ENCODE results near the gene PODN.

Gene PODN

DNA sequence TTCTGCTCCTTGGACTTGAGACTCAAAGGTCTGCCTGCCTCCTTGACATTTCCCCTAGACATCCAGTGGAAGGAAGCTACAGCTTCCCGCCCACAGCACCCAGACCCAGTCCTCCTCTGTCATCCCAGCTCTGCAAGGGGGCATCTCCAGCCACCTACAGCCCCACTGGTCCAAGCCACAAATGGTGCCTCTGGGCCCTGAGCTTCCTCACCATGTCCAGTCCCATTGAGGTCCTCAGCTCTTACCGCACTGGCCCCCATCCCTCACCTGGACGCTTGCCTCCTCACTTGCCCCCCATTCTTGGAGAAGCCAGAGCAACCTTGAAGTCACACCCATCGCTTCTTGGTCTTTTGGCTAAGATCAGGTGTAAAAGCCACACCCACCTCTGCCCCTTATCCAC is 13.2 kb downstream of the PODN start:
- no peak for DNase-seq

DNA sequence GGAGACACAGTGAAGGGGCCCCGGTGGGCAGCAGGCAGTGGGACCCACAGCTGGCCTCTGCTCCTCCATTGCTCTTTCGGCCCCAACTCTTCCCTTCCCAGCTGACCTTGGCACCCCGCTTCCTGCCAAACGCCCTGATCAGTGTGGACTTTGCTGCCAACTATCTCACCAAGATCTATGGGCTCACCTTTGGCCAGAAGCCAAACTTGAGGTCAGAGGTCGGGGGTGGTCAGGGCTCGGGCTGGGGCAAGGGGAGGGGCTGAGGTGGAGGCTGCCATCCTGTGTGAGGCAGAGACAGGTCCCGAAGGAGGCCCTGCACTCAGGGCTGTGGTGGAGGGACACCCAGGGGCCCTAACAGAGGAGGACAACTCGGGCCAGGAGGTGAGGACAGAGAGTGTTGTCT is 13.7 kb downstream of the PODN start:
- no peak for DNase-seq

DNA sequence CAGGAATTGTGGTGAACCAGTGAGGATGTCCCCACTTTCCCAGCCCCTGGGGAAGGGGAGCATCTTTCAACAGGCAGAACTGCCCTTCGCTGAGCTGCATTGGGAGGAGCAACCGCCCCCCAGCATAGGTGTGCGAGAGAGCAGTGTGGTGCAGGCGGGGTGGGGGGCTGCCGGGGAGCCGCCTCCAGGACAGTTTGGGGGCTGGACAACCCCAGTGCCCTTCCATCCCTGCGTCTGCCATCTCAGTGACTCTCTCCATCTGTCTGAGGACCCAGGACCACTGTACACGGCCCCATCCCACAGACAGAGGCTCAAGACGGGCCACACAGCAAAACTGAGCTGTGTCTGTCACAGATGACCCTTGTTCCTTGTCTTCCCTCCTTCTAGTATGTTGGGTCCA is 14.2 kb downstream of the PODN start:
- no peak for DNase-seq

DNA sequence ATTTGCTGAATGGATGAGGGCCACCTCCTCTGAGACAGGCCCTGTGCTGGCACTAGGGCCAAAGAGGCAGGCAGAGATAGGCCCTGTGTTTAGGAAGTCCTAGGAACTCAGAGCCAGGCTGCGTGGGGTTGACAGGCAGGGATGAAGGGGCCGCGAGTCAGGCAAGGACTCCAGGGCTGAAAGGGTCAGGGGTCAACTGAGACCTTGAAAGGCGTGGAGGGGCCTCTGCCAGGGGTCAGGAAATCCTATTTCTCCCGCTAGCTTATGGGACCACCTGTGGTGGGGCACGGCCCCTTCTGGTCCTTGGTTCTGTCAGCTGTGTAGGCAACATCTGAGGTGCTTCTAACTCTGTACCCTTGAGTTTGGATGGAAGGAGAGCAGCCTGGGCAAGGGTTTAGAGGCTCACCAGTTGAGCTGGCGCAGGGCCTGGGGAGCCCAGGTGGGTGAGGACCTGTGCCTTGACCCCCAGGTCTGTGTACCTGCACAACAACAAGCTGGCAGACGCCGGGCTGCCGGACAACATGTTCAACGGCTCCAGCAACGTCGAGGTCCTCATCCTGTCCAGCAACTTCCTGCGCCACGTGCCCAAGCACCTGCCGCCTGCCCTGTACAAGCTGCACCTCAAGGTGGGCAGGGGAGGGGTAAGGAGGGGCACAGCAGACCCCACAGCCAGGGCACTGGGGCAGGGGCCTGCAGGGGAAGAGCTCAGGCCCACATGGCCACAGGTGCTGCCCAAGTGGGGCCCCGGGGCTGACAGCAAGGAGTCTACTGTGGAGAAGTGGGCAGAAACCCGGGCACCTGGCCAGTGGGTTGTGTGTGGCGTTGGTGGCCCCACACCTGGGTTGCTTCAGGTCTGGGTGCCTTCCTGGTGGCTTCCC is 14.9 kb downstream of the PODN start:
- no peak for DNase-seq

DNA sequence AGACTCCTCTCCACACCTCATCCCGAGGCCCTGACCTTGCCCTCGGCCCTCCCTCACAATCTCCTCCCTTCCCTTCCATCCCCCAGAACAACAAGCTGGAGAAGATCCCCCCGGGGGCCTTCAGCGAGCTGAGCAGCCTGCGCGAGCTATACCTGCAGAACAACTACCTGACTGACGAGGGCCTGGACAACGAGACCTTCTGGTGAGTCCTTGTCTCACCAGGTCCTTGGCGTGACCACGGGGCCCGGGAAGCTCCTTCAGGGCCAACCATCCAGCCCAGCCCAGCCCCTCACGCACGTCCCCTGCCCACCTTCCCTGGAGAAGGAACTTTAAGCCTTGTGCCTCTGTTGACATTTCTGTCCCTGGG is 15.6 kb downstream of the PODN start:
- no peak for DNase-seq

DNA sequence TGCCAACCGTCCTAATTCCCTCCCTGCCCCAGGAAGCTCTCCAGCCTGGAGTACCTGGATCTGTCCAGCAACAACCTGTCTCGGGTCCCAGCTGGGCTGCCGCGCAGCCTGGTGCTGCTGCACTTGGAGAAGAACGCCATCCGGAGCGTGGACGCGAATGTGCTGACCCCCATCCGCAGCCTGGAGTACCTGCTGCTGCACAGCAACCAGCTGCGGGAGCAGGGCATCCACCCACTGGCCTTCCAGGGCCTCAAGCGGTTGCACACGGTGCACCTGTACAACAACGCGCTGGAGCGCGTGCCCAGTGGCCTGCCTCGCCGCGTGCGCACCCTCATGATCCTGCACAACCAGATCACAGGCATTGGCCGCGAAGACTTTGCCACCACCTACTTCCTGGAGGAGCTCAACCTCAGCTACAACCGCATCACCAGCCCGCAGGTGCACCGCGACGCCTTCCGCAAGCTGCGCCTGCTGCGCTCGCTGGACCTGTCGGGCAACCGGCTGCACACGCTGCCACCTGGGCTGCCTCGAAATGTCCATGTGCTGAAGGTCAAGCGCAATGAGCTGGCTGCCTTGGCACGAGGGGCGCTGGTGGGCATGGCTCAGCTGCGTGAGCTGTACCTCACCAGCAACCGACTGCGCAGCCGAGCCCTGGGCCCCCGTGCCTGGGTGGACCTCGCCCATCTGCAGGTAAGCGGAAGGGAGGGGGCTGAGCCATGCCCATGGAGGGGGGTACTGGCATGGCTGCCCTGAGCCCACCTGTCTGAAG is 16.5 kb downstream of the PODN start:
- no peak for DNase-seq

DNA sequence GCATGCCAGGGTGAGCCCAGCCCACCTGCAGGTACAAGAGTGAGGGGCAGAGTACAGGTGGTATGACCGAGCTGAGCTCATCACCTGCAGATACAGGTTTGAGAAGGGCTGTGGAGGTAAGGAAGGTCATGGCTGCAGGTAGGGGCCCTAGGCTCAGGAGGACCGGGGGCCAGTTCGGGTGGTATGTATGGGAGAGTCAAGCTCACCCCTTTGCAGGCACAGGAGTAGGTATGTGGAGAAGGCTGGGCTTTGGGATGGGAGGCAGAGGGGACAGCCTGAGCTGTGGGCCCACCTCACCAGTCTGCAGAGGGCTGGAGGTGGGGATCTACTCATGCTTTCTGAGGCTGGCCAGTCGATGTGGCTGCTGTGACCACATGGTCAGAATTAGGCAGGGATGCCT is 17.2 kb downstream of the PODN start:
- no peak for DNase-seq

DNA sequence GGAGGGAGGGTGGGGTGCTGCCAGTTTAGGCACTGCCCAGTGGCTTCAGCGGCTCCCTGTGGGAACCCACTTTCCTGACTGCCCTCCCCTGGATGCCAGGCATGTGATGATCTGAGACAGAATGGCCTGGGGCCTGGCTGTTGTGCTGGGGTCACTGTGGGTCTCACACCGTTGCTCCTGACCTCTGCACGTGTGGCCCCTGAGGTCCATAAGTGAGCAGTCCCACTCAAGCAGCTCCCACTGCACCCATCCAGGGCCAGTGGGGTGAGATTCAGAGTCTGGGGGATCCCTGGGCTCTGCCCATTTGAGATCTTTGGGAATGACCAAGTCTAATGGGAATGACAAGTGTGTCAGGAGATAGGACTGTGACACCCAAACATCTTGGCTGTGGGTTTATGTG is 18.0 kb downstream of the PODN start:
- no peak for DNase-seq

DNA sequence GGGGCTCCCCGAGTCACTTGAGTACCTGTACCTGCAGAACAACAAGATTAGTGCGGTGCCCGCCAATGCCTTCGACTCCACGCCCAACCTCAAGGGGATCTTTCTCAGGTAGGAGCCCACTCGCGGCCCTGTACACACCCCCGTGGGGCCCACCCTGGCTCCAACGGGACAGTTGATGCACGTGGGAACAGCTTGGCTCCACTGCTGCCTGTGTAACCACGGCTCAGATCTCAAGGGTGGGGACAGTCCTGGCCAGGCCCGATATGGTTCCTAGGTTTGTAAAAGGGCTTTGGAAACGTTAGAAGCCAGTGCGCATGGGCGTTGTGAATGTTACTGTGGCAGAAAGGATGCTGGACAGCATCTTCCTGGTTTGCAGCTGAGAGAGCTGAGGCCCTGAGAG is 18.8 kb downstream of the PODN start:
- DNase-seq, result no peak

DNA sequence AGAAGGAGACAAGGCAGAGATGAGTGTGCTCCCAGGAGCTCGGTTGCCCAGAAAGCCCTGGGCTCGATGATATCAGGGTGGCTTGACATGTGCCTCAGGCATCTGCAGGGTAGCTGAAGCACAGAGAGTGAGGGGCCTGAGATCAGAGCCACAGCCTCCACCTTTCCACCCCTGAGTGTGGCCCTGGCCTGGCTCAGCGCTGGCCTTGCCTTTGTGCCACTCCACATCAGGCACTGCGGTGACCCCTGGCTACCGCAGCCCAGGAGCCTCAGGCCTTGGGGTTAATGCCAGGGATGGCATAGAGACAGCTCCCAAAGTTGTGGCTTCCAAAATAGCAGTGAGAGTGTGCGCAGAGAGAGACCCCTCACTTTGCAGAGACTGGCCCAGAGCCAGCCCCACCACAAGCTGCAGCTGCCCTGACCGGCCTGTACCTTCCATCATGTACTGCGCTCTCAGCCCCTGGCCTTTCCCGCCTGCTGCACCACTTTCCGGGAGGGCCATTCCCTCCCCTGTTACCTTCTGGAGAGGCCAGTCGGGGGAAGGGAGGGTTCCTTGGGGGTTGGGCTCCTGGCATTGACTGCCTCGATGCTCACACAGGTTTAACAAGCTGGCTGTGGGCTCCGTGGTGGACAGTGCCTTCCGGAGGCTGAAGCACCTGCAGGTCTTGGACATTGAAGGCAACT is 19.5 kb downstream of the PODN start:
- DNase-seq, result no peak

DNA sequence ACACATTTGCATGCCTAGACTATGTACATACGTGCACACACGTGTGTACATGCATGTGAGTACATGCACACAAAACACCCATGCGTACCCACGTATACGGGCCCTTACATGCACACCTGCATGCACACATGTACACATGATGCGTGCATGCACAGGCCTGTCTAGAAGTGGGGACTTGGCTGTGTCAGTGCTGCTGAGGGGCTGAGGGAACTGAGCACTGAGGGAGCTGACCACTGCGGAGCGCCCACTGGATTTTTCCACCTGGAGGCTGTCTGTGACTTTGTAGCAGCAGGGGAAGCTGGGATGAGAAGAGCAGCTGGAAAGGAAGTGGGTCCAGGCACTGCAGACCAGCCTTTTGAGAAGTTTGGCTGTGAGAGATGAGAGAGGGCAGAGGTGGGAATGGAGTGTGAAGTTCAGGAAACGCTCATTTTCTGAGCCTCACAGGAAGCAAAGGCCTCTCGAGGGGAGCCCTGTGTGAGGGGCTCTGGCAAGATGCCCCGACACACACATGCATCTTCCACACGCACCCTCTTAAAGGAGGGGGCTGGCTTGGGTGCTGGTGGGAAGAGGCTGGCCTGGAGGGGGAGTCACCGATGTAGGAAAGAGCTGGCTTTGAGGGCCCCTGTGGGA is 20.9 kb downstream of the PODN start:
- no peak for DNase-seq

DNA sequence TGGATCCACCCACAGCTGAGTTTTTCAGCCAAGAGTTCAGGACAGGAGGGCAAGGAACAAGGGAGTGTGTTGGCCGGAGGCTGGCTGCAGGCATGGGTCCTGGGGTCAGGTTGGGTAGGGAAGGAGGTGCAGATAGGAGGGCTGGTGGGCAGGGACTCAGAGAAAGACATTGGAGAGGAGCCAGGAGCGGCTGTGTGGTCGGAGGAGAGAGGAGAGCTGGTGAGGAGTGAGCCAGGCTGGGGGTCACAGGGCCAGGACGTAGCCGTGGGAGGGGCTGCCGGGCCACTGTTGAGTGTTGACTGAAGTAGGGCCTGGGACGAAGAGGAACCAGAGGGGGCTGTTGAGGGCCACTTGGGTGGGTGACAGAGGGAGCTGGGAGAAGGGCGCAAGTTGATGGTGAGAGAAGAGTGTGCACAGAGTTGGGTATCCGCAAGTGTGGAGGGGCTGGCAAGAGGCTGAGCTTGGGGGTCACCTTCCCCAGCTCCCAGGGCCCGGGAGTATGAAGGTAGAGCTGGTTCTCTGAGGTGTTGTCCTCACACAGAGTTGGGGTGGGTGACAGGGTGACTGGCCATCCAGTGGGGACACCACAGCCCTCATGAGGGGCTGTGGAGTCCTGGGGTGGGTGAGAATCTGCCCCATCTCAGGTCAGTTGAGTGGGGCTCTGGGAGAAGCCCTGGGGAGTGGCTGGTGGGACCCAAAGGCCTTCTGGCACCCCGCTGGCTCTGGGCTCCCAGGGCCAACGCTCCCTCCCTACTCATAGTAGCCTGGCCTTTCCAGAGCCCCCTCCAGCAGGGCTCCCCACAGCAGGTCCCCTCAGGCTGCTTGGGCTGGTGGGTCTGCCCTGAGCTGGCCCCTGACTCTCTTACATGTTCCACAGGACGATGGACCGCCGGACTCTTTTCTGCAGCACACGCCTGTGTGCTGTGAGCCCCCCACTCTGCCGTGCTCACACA is 21.9 kb downstream of the PODN start:
- DNase-seq, result no peak

DNA sequence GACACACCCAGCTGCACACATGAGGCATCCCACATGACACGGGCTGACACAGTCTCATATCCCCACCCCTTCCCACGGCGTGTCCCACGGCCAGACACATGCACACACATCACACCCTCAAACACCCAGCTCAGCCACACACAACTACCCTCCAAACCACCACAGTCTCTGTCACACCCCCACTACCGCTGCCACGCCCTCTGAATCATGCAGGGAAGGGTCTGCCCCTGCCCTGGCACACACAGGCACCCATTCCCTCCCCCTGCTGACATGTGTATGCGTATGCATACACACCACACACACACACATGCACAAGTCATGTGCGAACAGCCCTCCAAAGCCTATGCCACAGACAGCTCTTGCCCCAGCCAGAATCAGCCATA is 22.6 kb downstream of the PODN start:
- no peak for DNase-seq

DNA sequence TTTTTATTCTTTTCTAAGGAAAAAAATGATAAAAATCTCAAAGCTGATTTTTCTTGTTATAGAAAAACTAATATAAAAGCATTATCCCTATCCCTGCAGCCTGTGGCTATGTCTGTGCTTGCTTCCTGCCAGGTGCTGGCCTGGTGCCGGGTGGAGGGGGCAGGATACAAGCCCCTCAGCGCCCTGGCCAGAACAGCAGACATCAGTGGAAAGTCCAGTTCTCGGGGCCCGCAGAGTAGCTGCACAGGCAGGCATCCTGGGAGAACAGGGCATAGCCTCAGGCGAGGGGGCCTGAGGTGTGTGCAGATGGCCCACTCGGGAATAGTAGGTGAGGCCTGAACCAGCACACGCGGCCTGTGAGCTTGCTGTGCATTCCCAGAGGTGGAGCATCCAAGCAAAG is 23.4 kb downstream of the PODN start:
- DNase-seq, result no peak

DNA sequence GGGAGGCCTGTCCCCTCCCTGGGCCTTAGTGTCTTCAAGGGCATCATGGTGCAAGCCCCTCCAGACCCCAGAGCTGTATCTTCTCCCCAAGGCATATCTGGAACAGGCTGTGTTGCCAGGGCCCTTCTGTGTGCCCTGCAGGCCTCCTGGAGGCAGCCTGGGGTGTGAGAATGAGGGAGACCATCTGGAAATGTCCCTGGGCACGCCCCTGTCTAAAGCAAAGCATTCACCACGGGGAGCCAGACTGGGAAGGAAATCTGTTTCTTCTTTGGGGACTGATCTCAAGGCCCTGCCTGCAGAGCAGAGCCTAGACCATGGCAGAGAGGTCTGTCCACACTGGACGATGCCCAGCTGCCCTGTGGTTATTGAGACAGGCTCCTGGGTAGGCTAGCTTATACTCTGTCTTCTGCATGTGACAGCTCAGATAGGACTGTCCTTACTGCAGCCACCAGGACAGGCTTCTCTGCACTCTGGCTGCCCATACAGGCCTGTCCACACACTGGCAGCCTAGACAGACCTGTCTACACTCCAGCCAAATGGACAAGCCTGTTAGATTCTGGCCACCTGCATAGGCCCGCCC is 24.6 kb downstream of the PODN start:
- DNase-seq, result no peak

DNA sequence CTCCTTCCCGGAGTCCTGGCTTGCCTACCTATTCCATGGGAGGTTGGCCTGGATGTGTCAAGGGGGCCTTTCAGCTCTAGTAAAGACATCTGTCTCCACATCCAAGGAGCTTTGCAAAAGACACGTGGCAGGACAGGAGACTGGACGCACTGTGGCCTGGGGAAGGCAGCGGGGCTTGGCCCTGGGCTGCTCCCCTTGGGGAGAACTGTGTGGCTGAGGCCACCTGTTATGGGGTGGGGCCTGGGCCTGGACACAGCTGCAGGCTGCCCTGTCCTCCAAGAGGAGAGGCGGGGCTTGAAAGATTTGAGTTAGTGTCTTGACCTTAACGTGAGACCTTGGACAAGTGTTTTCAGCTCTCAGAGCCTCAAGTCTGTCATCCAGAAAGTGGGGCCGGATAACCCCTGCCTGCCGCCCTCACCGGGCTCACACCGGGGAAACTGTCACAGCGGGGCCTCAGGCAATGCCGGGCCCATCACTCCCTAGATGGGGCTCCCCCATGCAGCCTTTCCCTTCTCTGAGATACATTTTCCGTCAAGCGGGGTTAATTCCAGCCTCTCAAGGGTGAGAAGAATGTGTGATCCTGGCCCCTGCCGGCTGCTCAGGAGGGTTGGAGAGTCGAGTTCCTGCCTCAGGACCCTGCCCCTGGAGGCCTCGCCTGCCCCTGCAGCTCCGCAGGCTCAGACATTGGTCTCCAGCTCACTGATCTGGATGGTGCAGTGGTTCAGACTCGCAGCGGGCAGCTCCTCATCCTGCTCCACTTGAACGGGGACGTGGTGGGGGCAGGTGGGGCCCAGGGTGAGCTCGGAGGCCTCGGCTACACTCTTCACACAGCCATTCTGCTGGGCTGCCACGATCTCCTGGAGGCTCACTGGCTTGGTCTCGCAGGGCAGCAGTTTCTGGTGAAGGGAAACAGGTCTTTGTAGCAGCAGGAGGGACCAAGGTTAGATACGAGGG is 25.6 kb downstream of the PODN start:
- no peak for DNase-seq

DNA sequence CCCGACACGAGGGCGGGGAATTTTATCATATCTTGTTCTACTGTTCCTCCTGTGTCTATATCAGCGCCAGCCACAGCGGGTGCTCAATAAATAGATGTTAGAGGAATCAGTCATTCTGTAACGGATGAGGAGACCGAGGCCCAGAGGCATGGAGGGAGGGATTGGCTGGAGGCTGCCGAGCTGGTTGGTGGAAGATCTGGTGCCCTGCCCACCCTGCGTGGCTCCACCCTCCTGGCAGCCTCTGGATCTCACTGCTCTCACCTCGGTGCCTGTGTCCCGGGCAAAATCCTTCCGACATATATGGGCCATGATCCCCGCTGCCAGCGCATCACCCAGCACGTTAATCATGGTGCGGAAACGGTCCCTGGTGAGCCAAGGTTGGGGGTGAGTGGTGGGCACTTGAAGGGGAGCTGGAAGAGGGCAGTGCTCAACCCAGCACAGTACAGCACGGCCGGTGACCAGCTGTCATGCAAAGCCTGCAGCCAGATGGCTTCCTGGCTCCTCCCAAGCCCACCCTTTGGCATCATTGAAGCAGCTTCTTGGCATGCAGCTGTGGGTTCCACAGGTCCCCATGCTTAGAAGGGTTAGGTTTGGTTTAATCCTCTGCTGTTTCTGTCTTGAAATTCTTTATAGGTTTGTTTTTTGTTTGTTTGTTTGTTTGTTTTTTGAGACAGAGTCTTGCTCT is 26.7 kb downstream of the PODN start:
- DNase-seq, result no peak

DNA sequence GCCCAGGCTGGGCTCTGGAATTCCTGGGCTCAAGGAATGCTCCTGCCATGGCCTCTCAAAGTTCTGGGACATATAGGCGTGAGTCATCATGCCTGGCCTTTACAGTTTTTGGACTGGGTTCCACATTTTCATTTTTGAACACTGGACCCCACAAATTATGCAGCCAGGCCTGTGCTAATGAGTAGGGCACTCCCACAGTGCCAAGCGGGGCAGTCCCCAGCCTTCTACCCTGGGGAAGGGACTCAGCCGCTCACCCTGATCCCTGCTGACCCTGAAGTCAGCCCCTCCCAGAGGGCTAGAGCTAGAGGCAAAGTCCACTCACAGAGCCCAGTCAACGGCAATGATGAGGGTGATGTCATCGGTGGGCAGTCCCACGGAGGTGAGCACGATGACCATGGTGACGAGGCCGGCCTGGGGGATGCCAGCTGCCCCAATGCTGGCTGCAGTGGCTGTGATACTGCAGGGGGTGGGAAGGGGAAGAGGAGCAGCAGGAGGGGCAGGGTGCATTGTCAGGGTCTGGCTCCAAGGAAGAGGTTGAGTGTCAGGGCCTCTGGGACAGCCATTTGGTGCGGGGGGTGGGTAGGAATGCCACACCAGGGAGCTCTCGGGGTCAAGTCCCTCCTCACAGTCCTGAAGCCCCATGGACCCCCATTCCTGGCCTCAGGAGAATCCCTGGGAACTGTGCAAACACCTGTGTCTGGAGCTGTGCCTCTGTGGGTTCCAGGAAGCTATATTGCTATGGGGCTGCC is 27.6 kb downstream of the PODN start:
- no peak for DNase-seq
